AG09309 (cell line): Measurements from ENCODE around the gene TCERG1L.

Experiments used
- DNase-seq: peaks from one replicate; pipeline ENCODE4 v3.0.0-alpha.2; 2010; ENCODE audit warnings: low read depth
- H3K4me3 ChIP-seq: 2 replicates; pipeline ENCODE4 v1.5.1; 2011; ENCODE audit warnings: mild to moderate bottlenecking, low read depth, low read length, moderate library complexity; ENCODE audit not compliant: control insufficient read depth
- CTCF ChIP-seq: IDR thresholded peaks from 2 replicates; pipeline ENCODE4 v1.5.1; 2011; ENCODE audit warnings: mild to moderate bottlenecking, low read depth, low read length, inconsistent platforms; ENCODE audit not compliant: insufficient read depth, control insufficient read depth; ENCODE audit errors: missing control alignments

The TCERG1L gene

GRCh38 chr10:131093346-131093745, 218.2 kb downstream of the TCERG1L start:
- no peak for DNase-seq
- no peak for TF ChIP-seq CTCF

DNA sequence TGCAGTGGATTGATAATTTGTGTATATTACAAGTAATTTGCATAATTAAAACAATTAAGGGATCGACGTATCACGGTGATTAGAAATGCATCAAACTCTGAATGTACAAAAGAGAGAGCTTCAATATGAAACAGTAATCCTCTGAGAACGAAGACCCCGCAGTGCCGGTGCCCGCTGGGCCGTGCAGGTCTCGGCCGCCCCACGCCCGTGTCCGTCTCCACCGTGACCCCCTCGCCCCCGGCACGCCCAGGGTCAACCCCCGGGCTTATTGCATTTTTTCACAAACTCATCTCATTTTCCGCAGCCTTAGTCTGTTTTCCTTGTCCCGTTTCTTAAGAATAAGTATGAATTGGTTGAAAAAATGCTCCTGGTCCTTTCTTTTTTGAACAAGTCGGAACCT, 218.6 kb downstream of the TCERG1L start:
- TF ChIP-seq CTCF: no peak
- no peak overlapping the region for H3K4me3 ChIP-seq
- DNase-seq: no peak

More at GRCh38 chr10:131093346-131093745, 218.2 kb downstream of the TCERG1L start:
- no peak overlapping the region for H3K4me3 ChIP-seq

DNA sequence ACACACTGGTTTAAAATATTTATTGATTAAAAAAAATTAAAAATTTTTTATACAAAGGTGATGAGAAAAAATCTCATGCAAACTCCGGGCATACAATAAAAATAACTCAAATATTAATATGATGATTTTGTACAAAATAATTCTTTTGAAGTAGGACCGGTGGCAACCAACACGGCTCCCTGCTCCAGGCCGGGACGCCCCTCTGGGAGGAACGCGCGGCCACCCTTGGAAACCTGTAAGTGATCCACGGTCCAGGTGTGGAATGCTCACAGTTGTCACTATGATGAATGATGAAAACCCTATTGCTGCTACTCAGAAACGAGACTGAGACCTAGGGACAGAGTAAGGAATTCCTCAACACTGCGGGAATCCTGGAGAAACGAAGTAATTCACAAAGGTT, 219.1 kb downstream of the TCERG1L start:
- no peak for TF ChIP-seq CTCF
- H3K4me3 ChIP-seq: no peak overlapping the region
- no peak for DNase-seq

DNA sequence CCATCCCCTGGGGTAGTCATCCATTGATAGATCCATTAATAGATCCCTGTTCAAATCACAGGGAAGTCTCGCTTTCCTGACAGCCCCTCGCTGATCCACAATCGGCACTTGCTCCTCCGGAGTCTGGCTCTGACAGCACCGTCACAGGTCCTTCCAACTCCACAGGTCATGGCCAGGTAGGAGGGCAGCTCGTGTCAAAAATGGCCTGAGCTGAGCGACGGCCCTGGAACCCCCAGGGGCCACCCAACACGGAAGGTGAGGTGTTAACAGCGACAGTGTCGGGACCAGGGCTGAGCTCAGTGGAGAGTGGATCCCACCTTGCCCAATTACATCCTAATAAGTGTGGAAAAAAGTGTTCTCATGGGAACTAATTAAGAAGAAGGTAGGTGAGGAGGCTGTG, 219.8 kb downstream of the TCERG1L start:
- TF ChIP-seq CTCF: no peak
- DNase-seq: no peak
- H3K4me3 ChIP-seq: no peak overlapping the region

GRCh38 chr10:131090761-131091661, 220.5 kb downstream of the TCERG1L start:
- no peak for TF ChIP-seq CTCF
- H3K4me3 ChIP-seq: no peak overlapping the region
- no peak for DNase-seq

GRCh38 chr10:131089861-131090260, 221.7 kb downstream of the TCERG1L start:
- H3K4me3 ChIP-seq: no peak overlapping the region
- DNase-seq: no peak
- TF ChIP-seq CTCF: no peak
